Colonic mucosa (tissue), 4 donors: Measurements from ENCODE around the gene FAM117A. TPM values are rescaled to one million over a fixed set of nuclear protein-coding genes. Genes with fewer than 3 reads are reported as not detected.

Experiments used
- DNase-seq: peaks from one replicate; pipeline ENCODE4 v3.0.0-alpha.2; 2020
- H3K27ac ChIP-seq: fragments of 200-600 bp; one replicate; pipeline ENCODE4 v1.8.0; 2021
- H3K27me3 ChIP-seq: fragments of 200-600 bp; one replicate; pipeline ENCODE4 v1.8.0; 2021
- H3K36me3 ChIP-seq: fragments of 200-600 bp; one replicate; pipeline ENCODE4 v1.8.0; 2021
- H3K4me1 ChIP-seq: fragments of 200-600 bp; one replicate; pipeline ENCODE4 v1.8.0; 2021; ENCODE audit warnings: mild to moderate bottlenecking
- H3K4me3 ChIP-seq: fragments of 200-600 bp; one replicate; pipeline ENCODE4 v1.8.0; 2021
- H3K9ac ChIP-seq, 2 donors: one replicate each; pipeline ENCODE4 v1.7.0; 2013; ENCODE audit warnings: control low read depth in 2 of 2, low read depth in 2 of 2, low read length in 2 of 2
- H3K9me3 ChIP-seq: fragments of 200-600 bp; one replicate; pipeline ENCODE4 v1.8.0; 2021
- CTCF ChIP-seq: fragments of 200-600 bp; IDR thresholded peaks from one replicate; pipeline ENCODE4 v1.8.0; 2022; ENCODE audit warnings: antibody characterized with exemption, mild to moderate bottlenecking
- intact Hi-C: fragments of 100-400 bp; cut with DNase I; formaldehyde crosslinking; loops from one replicate; pipeline ENCODE4 v1.14.1; 2022
- total RNA-seq, 2 donors: library from RNA; stranded (reverse); fragmentation: NEBNext Ultra II Directional in 1 of 2; extraction: Animal tissue kit (Norgen Biotek cat#: 25700) in 1 of 2; gene quantifications; one replicate each; pipeline ENCODE4 v1.2.1, GENCODE V29; 2021
- donor health status: healthy.
- donor health status: DM: no; HTN: no; CAD: no.
- donor health status: DM: no; HTN: no; CAD: no.

The FAM117A gene
- total RNA-seq, 2 donors from 2014 or later = 6.3 to 7.9 TPM

- H3K4me3 ChIP-seq = no peak overlapping the region
Measured at GRCh38 chr17:49694847-49695697, 68.9 kb downstream of the FAM117A start.

GRCh38 chr17:49692751-49693150 lies 71.2 kb downstream of the FAM117A start:
- H3K27ac ChIP-seq = peak overlapping the region; percentile 48
- no peak for TF ChIP-seq CTCF

More at GRCh38 chr17:49694847-49695697, 68.9 kb downstream of the FAM117A start:
- peak; percentile 72 for DNase-seq
- peak; percentile 93 for TF ChIP-seq CTCF
- Histone ChIP-seq H3K9me3 (no peaks in the 10 kb centered on the region), H3K9ac (no peak overlapping the region), H3K36me3 (no peaks in the 10 kb centered on the region), H3K4me1 (peaks cover 4% of the 10 kb centered on the region), H3K27ac (no peak overlapping the region), H3K27me3 (no peaks in the 10 kb centered on the region)
- intact Hi-C loops = loop anchor here (1.0 to 10.0 kb wide), 2 partner anchors 127 to 160 kb away; no protein-coding TSS in a partner anchor

DNA sequence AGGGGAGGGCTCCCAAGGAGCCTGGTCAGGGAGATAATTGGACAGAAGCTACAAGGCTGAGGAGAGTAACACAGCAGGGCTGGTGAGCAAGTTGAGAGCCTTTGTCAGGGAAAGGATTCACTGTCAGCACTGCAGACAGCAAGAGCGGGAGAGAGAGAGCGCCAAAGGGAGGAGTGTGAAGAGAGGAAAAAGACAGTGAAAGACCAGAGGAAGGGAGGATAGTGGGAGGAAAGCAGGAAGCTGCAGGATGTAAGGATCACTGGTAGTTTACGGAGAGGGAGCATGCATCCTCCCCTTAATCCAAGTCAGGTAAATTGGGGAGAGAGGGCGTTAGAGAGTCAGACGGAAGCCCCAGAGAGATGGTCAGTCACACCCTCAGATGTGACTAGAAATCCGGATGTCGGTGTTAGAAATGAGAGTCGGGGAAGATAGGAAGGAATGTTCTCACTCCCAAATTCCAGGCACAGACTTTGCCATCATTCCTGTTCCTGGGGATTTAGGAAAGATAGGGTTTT lies 72.2 kb downstream of the FAM117A start:
- Histone ChIP-seq H3K9ac (no peak overlapping the region), H3K27me3 (no peaks in the 10 kb centered on the region), H3K27ac (peak overlapping the region; percentile 48), H3K9me3 (no peaks in the 10 kb centered on the region), H3K36me3 (no peaks in the 10 kb centered on the region), H3K4me1 (peaks cover 4% of the 10 kb centered on the region), H3K4me3 (no peak overlapping the region)
- no peak for TF ChIP-seq CTCF
- intact Hi-C loops = loop anchor here (10.0 kb wide), 1 partner anchor 163 kb away; no protein-coding TSS in a partner anchor
- DNase-seq = no peak

More at GRCh38 chr17:49692751-49693150, 71.2 kb downstream of the FAM117A start:
- intact Hi-C loops = loop anchor here (10.0 kb wide), 1 partner anchor 162 kb away; no protein-coding TSS in a partner anchor
- Histone ChIP-seq H3K4me3 (no peak overlapping the region), H3K4me1 (peaks cover 4% of the 10 kb centered on the region), H3K9me3 (no peaks in the 10 kb centered on the region), H3K27me3 (no peaks in the 10 kb centered on the region), H3K36me3 (no peaks in the 10 kb centered on the region), H3K9ac (no peak overlapping the region)
- DNase-seq = no peak

GRCh38 chr17:49691086-49691676 lies 72.8 kb downstream of the FAM117A start:
- intact Hi-C loops = loop anchor here (10.0 kb wide), 1 partner anchor 164 kb away; no protein-coding TSS in a partner anchor
- H3K9me3 ChIP-seq = no peaks in the 10 kb centered on the region
- TF ChIP-seq CTCF = no peak
- no peaks in the 10 kb centered on the region for H3K36me3 ChIP-seq
- peaks cover 4% of the 10 kb centered on the region for H3K4me1 ChIP-seq
- H3K27me3 ChIP-seq = no peaks in the 10 kb centered on the region
- no peak overlapping the region for H3K4me3 ChIP-seq
- peak overlapping the region; percentile 48 for H3K27ac ChIP-seq
- no peak overlapping the region for H3K9ac ChIP-seq
- DNase-seq = no peak

GRCh38 chr17:49690256-49690655 lies 73.7 kb downstream of the FAM117A start:
- no peak for TF ChIP-seq CTCF
- H3K27ac ChIP-seq = no peak overlapping the region

More at GRCh38 chr17:49690256-49690655, 73.7 kb downstream of the FAM117A start:
- H3K36me3 ChIP-seq = no peaks in the 10 kb centered on the region
- no peak for DNase-seq
- H3K9me3 ChIP-seq = no peaks in the 10 kb centered on the region
- intact Hi-C loops = loop anchor here (10.0 kb wide), 1 partner anchor 165 kb away; no protein-coding TSS in a partner anchor
- no peak overlapping the region for H3K9ac ChIP-seq
- peaks cover 4% of the 10 kb centered on the region for H3K4me1 ChIP-seq
- no peaks in the 10 kb centered on the region for H3K27me3 ChIP-seq
- H3K4me3 ChIP-seq = no peak overlapping the region
